GM18519 (cell line): Measurements from ENCODE around the gene SCYL1.
"Not testable (repeated sequence)": the region's sequence is repeated elsewhere in the genome, so short reads cannot be mapped to it uniquely, and the experiment has no call there.

Experiments
- ATAC-seq: cut with Tn5 transposase; IDR thresholded peaks from one replicate; pipeline ENCODE4 v1.9.1; 2021; ENCODE audit warnings: mild to moderate bottlenecking, moderate library complexity; ENCODE audit not compliant: unreplicated experiment, low FRiP score

Gene SCYL1

GRCh38 chr11:65504674-65505465 lies 20.0 kb upstream of the SCYL1 start:
- ATAC-seq = no peak

GRCh38 chr11:65505466-65506289 lies 19.2 kb upstream of the SCYL1 start:
- ATAC-seq = no peak

- no peak for ATAC-seq
These were observed 18.6 kb upstream of the SCYL1 start for GRCh38 chr11:65506290-65506771.

GRCh38 chr11:65506772-65507505 lies 17.9 kb upstream of the SCYL1 start:
- no peak for ATAC-seq

GRCh38 chr11:65512311-65512710 lies 12.6 kb upstream of the SCYL1 start:
- not testable (repeated sequence) for ATAC-seq

GRCh38 chr11:65516135-65516968 lies 8.5 kb upstream of the SCYL1 start:
- no peak for ATAC-seq

GRCh38 chr11:65518941-65519549 lies 5.8 kb upstream of the SCYL1 start:
- ATAC-seq = not testable (repeated sequence)

- ATAC-seq = not testable (repeated sequence)
These were observed 2.9 kb upstream of the SCYL1 start for GRCh38 chr11:65521777-65522521.

GRCh38 chr11:65522718-65523630 lies 1.9 kb upstream of the SCYL1 start:
- ATAC-seq = not testable (repeated sequence)

- not testable (repeated sequence) for ATAC-seq
These were observed 1.3 kb upstream of the SCYL1 start for GRCh38 chr11:65523631-65523968.

- no peak for ATAC-seq
These were observed 706 bp upstream of the SCYL1 start for GRCh38 chr11:65524014-65524740.

GRCh38 chr11:65525546-65526480 lies 930 bp downstream of the SCYL1 start:
- ATAC-seq = no peak

GRCh38 chr11:65526744-65527143 lies 1.9 kb downstream of the SCYL1 start:
- no peak for ATAC-seq

- no peak for ATAC-seq
These were observed 4.0 kb downstream of the SCYL1 start for GRCh38 chr11:65528819-65529350.

- ATAC-seq = no peak
These were observed 4.7 kb downstream of the SCYL1 start for GRCh38 chr11:65529475-65530156.
